HUDEP-2 (cell line): ENCODE data around the gene LRRC36.
A peak's percentile ranks its signal among the peaks of the same experiment; 100 is the strongest.

Source experiments
- DNase-seq, 76 experiments: peaks; one replicate each; lab custom pipeline; 2025; ENCODE audit not compliant: unreplicated experiment in 76 of 76; lab: John Stamatoyannopoulos, UW

The LRRC36 gene

GRCh38 chr16:67388591-67388990 lies 62.0 kb downstream of the LRRC36 start:
- no peak for DNase-seq

GRCh38 chr16:67389911-67390815 lies 63.5 kb downstream of the LRRC36 start:
- no peak for DNase-seq

- DNase-seq = no peak
Observed at GRCh38 chr16:67390816-67391423, 64.3 kb downstream of the LRRC36 start.

GRCh38 chr16:67391424-67392300 lies 65.0 kb downstream of the LRRC36 start:
- no peak for DNase-seq

GRCh38 chr16:67392301-67393059 lies 65.9 kb downstream of the LRRC36 start:
- no peak for DNase-seq

GRCh38 chr16:67393111-67393787 lies 66.6 kb downstream of the LRRC36 start, which contains the start of gene TPPP3:
TSS of gene TPPP3 (minus strand) at chr16:67393498. CDS start at chr16:67391111, 2,387 bp downstream.
- peak in 30 of 76 experiments; percentile 7 to 35 (median 17) for DNase-seq

GRCh38 chr16:67393788-67394154 lies 67.2 kb downstream of the LRRC36 start:
- no peak for DNase-seq

- DNase-seq = no peak
Observed at GRCh38 chr16:67394155-67395104, 67.8 kb downstream of the LRRC36 start.

- no peak for DNase-seq
Observed at GRCh38 chr16:67395105-67395457, 68.5 kb downstream of the LRRC36 start.

- DNase-seq = no peak
Observed at GRCh38 chr16:67395458-67396158, 69.0 kb downstream of the LRRC36 start.

- peak in 38 of 76 experiments; percentile 7 to 63 (median 26) for DNase-seq
Observed at GRCh38 chr16:67396159-67397035, 69.8 kb downstream of the LRRC36 start.

- DNase-seq = no peak
Observed at GRCh38 chr16:67397036-67397801, 70.6 kb downstream of the LRRC36 start.

- DNase-seq = no peak
Observed at GRCh38 chr16:67397812-67398545, 71.4 kb downstream of the LRRC36 start.

GRCh38 chr16:67398546-67399217 lies 72.1 kb downstream of the LRRC36 start:
- DNase-seq = no peak

- peak in 17 of 76 experiments; percentile 4 to 32 (median 15) for DNase-seq
Observed at GRCh38 chr16:67399218-67399733, 72.7 kb downstream of the LRRC36 start.
